H9 (cell line): ENCODE results near the gene PLEKHA1. TPM values are rescaled to one million over a fixed set of nuclear protein-coding genes. Genes with fewer than 3 reads are reported as not detected.

ENCODE experiments used
- DNase-seq: peaks from one replicate; pipeline ENCODE4 v3.0.0-alpha.2; 2017
- H2AFZ ChIP-seq: one replicate; pipeline ENCODE4 v1.6.1; 2013; ENCODE audit warnings: mild to moderate bottlenecking, low read length, control low read depth, moderate library complexity
- H2AK5ac ChIP-seq: 2 replicates; pipeline ENCODE4 v1.6.1; 2013; ENCODE audit warnings: low read length, control low read depth, mixed read lengths; ENCODE audit not compliant: insufficient read length
- H2BK120ac ChIP-seq: one replicate; pipeline ENCODE4 v1.6.1; 2013; ENCODE audit warnings: low read depth, mild to moderate bottlenecking, low read length, control low read depth, inconsistent platforms; ENCODE audit not compliant: poor library complexity, severe bottlenecking
- H2BK12ac ChIP-seq: 2 replicates; pipeline ENCODE4 v1.6.1; 2013; ENCODE audit warnings: low read length, control low read depth, mixed read lengths, low read depth; ENCODE audit not compliant: insufficient read length
- H2BK15ac ChIP-seq: 2 replicates; pipeline ENCODE4 v1.6.1; 2013; ENCODE audit warnings: low read depth, low read length, control low read depth
- H2BK20ac ChIP-seq: one replicate; pipeline ENCODE4 v1.6.1; 2013; ENCODE audit warnings: low read depth, mild to moderate bottlenecking, low read length, control low read depth, inconsistent platforms; ENCODE audit not compliant: poor library complexity, severe bottlenecking
- H2BK5ac ChIP-seq: 2 replicates; pipeline ENCODE4 v1.6.1; 2013; ENCODE audit warnings: low read length, control low read depth, mixed read lengths; ENCODE audit not compliant: insufficient read length
- H3K14ac ChIP-seq: 2 replicates; pipeline ENCODE4 v1.6.1; 2013; ENCODE audit warnings: low read length, control low read depth; ENCODE audit not compliant: insufficient read depth
- H3K18ac ChIP-seq: 2 replicates; pipeline ENCODE4 v1.6.1; 2013; ENCODE audit warnings: low read depth, mild to moderate bottlenecking, mixed read lengths, low read length, control low read depth; ENCODE audit not compliant: insufficient read length
- H3K23ac ChIP-seq: 2 replicates; pipeline ENCODE4 v1.6.1; 2013; ENCODE audit warnings: low read length, control low read depth, mixed read lengths, low read depth; ENCODE audit not compliant: insufficient read length
- H3K23me2 ChIP-seq: 2 replicates; pipeline ENCODE4 v1.6.1; 2013; ENCODE audit warnings: low read depth, mild to moderate bottlenecking, mixed read lengths, low read length, control low read depth; ENCODE audit not compliant: insufficient read length, poor library complexity, severe bottlenecking
- H3K27ac ChIP-seq: 2 replicates; pipeline ENCODE4 v1.5.1; 2013; ENCODE audit warnings: low read length, control low read depth, mixed read lengths, low read depth; ENCODE audit not compliant: insufficient read length
- H3K27me3 ChIP-seq: 2 replicates; pipeline ENCODE4 v1.6.1; 2013; ENCODE audit warnings: low read length, control low read depth, inconsistent platforms; ENCODE audit not compliant: insufficient read depth
- H3K4ac ChIP-seq: 2 replicates; pipeline ENCODE4 v1.6.1; 2013; ENCODE audit warnings: low read depth, mild to moderate bottlenecking, control low read depth, inconsistent platforms, low read length, moderate library complexity
- H3K4me1 ChIP-seq: 2 replicates; pipeline ENCODE4 v1.6.1; 2013; ENCODE audit warnings: low read length, control low read depth, inconsistent platforms; ENCODE audit not compliant: insufficient read depth
- H3K4me2 ChIP-seq: 2 replicates; pipeline ENCODE4 v1.6.1; 2013; ENCODE audit warnings: low read length, control low read depth, mixed read lengths; ENCODE audit not compliant: insufficient read length, insufficient read depth
- H3K56ac ChIP-seq: 2 replicates; pipeline ENCODE4 v1.6.1; 2013; ENCODE audit warnings: low read depth, mild to moderate bottlenecking, mixed read lengths, low read length, control low read depth; ENCODE audit not compliant: insufficient read length
- H3K79me1 ChIP-seq: 2 replicates; pipeline ENCODE4 v1.6.1; 2013; ENCODE audit warnings: low read depth, mild to moderate bottlenecking, moderate library complexity, low read length, control low read depth, inconsistent platforms; ENCODE audit not compliant: insufficient read depth, poor library complexity, severe bottlenecking
- H3K79me2 ChIP-seq: 2 replicates; pipeline ENCODE4 v1.6.1; 2013; ENCODE audit warnings: low read length, control low read depth, inconsistent platforms; ENCODE audit not compliant: insufficient read depth
- H3K9ac ChIP-seq: 2 replicates; pipeline ENCODE4 v1.6.1; 2013; ENCODE audit warnings: low read length, control low read depth, mixed read lengths; ENCODE audit not compliant: insufficient read length; ENCODE audit errors: extremely low read depth
- H3K9me3 ChIP-seq: one replicate; pipeline ENCODE4 v1.6.1; 2013; ENCODE audit warnings: low read depth, low read length, inconsistent platforms; ENCODE audit not compliant: control insufficient read depth
- H3T11ph ChIP-seq: one replicate; pipeline ENCODE4 v1.6.1; 2013; ENCODE audit warnings: mild to moderate bottlenecking, low read length, control low read depth, inconsistent platforms
- H4K20me1 ChIP-seq: one replicate; pipeline ENCODE4 v1.6.1; 2013; ENCODE audit not compliant: control insufficient read depth, insufficient read length, insufficient read depth
- H4K5ac ChIP-seq: 2 replicates; pipeline ENCODE4 v1.6.1; 2013; ENCODE audit warnings: low read depth, mild to moderate bottlenecking, mixed read lengths, low read length, control low read depth; ENCODE audit not compliant: insufficient read length
- H4K8ac ChIP-seq: replicated peaks from 2 replicates; pipeline ENCODE4 v1.6.1; 2013; ENCODE audit warnings: low read length, control low read depth, mixed read lengths, low read depth; ENCODE audit not compliant: insufficient read length
- H4K91ac ChIP-seq: 2 replicates; pipeline ENCODE4 v1.6.1; 2013; ENCODE audit warnings: low read depth, mild to moderate bottlenecking, moderate library complexity, mixed read lengths, low read length, control low read depth; ENCODE audit not compliant: insufficient read length
- H3K27ac Mint-ChIP-seq, 3 experiments: 2 replicates in 2 of 3; 3 replicates in 1 of 3; pipeline ENCODE4 v1.8.0; 2020 to 2021; ENCODE audit warnings: mixed read lengths in 3 of 3, mild to moderate bottlenecking in 1 of 3, moderate library complexity in 1 of 3
- H3K27me3 Mint-ChIP-seq: 2 replicates; pipeline ENCODE4 v1.8.0; 2021; ENCODE audit warnings: low read depth, mild to moderate bottlenecking, moderate library complexity, mixed read lengths
- H3K36me3 Mint-ChIP-seq, 3 experiments: 2 replicates in 2 of 3; 3 replicates in 1 of 3; pipeline ENCODE4 v1.8.0; 2020 to 2021; ENCODE audit warnings: low read depth in 3 of 3, mixed read lengths in 3 of 3; ENCODE audit not compliant: insufficient read depth in 1 of 3
- H3K4me1 Mint-ChIP-seq, 2 experiments: 2 replicates each; pipeline ENCODE4 v1.8.0; 2020; ENCODE audit warnings: mixed read lengths in 2 of 2
- H3K4me3 Mint-ChIP-seq, 2 experiments: 2 replicates in 1 of 2; 3 replicates in 1 of 2; pipeline ENCODE4 v1.8.0; 2020 to 2021; ENCODE audit warnings: mild to moderate bottlenecking in 2 of 2, mixed read lengths in 2 of 2, moderate library complexity in 1 of 2
- H3K9me3 Mint-ChIP-seq, 2 experiments: 2 replicates in 1 of 2; 3 replicates in 1 of 2; pipeline ENCODE4 v1.8.0; 2020; ENCODE audit warnings: mild to moderate bottlenecking in 2 of 2, mixed read lengths in 2 of 2, moderate library complexity in 1 of 2
- CTCF ChIP-seq: fragments of 200-600 bp; sonication (generic); conservative IDR thresholded peaks from 3 replicates; pipeline ENCODE4 v1.8.0; 2021; ENCODE audit warnings: antibody characterized with exemption, mild to moderate bottlenecking
- WGBS: extraction: QIAGEN DNeasy Blood & Tissue Kit; methylation state at CpG from one replicate; pipeline ENCODE4 v1.1.7; 2013; ENCODE audit warnings: missing lambda C conversion rate, low lambda C conversion rate, mixed read lengths; ENCODE audit not compliant: insufficient read length; ENCODE audit errors: extremely low coverage; 5-methylcytosine and 5-hydroxymethylcytosine counted together
- total RNA-seq: library from RNA; stranded (reverse); gene quantifications from 2 replicates; pipeline ENCODE4 v1.2.1, GENCODE V29; 2021

PLEKHA1 gene
- total RNA-seq, 1 experiment from 2014 or later = 32.7 TPM

- H3K23me2 ChIP-seq = no peaks in the 10 kb centered on the region
- peak overlapping the region in 1 of 2 experiments; percentile 17; a peak in 2 of 5 replicates for H3K4me3 Mint-ChIP-seq
- no peak overlapping the region for H3K18ac ChIP-seq
- no peak overlapping the region for H3T11ph ChIP-seq
- peaks cover 49 to 55% of the 10 kb centered on the region in 2 experiments for H3K4me1 Mint-ChIP-seq
- peaks cover 10 to 12% of the 10 kb centered on the region in 2 experiments for H3K9me3 Mint-ChIP-seq
- no peak overlapping the region for H2AFZ ChIP-seq
- no peak overlapping the region for H4K91ac ChIP-seq
- no peak overlapping the region for H2BK120ac ChIP-seq
- H2BK12ac ChIP-seq = no peak overlapping the region
- no peak for DNase-seq
- H3K9me3 ChIP-seq = peaks cover 8% of the 10 kb centered on the region
- no peak overlapping the region for H4K8ac ChIP-seq
- no peak overlapping the region for H3K14ac ChIP-seq
- no peaks in the 10 kb centered on the region for H3K79me2 ChIP-seq
- no peaks in the 10 kb centered on the region for H3K27me3 ChIP-seq
- no peak for TF ChIP-seq CTCF
- H4K20me1 ChIP-seq = no peaks in the 10 kb centered on the region
- peaks cover 6 to 10% (median 6%) of the 10 kb centered on the region in 3 experiments; a peak in 6 of 7 replicates for H3K36me3 Mint-ChIP-seq
- no peak overlapping the region for H2BK15ac ChIP-seq
- H2AK5ac ChIP-seq = no peak overlapping the region
- H3K9ac ChIP-seq = no peak overlapping the region
- no peak overlapping the region for H2BK5ac ChIP-seq
- H3K27ac Mint-ChIP-seq = peak overlapping the region in 1 of 3 experiments; percentile 79; a peak in 1 of 7 replicates
- H3K56ac ChIP-seq = no peak overlapping the region
- no peak overlapping the region for H3K23ac ChIP-seq
- H3K27me3 Mint-ChIP-seq = peaks cover 3% of the 10 kb centered on the region
- no peak overlapping the region for H2BK20ac ChIP-seq
- no peak overlapping the region for H3K27ac ChIP-seq
- no peak overlapping the region for H3K4me2 ChIP-seq
- H3K4ac ChIP-seq = no peak overlapping the region
- H3K4me1 ChIP-seq = peaks cover 11% of the 10 kb centered on the region
- no peak overlapping the region for H4K5ac ChIP-seq
- no peaks in the 10 kb centered on the region for H3K79me1 ChIP-seq
- no CpG with 5 or more reads among the region's 5 CpGs for WGBS
These were observed 102.9 kb downstream of the PLEKHA1 start for GRCh38 chr10:122477436-122477835.
